HEK293 (cell line): Measurements from ENCODE around the gene RTTN.

Experiments
- CTCF ChIP-seq: fragments of 450-650 bp; formaldehyde crosslinking; IDR thresholded peaks from 2 replicates; pipeline ENCODE4 v1.5.1; 2016; ENCODE audit warnings: missing biosample characterization, missing genetic modification characterization
- FEZF1 ChIP-seq: fragments of 450-650 bp; formaldehyde crosslinking; IDR thresholded peaks from 2 replicates; pipeline ENCODE4 v1.5.1; 2016; ENCODE audit warnings: missing biosample characterization, missing genetic modification characterization
- PRDM10 ChIP-seq: fragments of 450-650 bp; formaldehyde crosslinking; IDR thresholded peaks from 2 replicates; pipeline ENCODE4 v1.5.1; 2016; ENCODE audit warnings: missing biosample characterization, missing genetic modification characterization
- PRDM4 ChIP-seq: fragments of 450-650 bp; formaldehyde crosslinking; IDR thresholded peaks from 2 replicates; pipeline ENCODE4 v1.5.1; 2017; ENCODE audit warnings: missing biosample characterization, missing genetic modification characterization
- ZBTB26 ChIP-seq: fragments of 450-650 bp; formaldehyde crosslinking; optimal IDR thresholded peaks from 2 replicates; pipeline ENCODE3; 2016; ENCODE audit warnings: missing biosample characterization, mild to moderate bottlenecking, missing genetic modification characterization
- ZBTB49 ChIP-seq: fragments of 450-650 bp; formaldehyde crosslinking; IDR thresholded peaks from 2 replicates; pipeline ENCODE4 v1.5.1; 2016; ENCODE audit warnings: missing biosample characterization, missing genetic modification characterization, low read depth
- ZNF140 ChIP-seq: fragments of 450-650 bp; formaldehyde crosslinking; IDR thresholded peaks from 2 replicates; pipeline ENCODE4 v1.5.1; 2016; ENCODE audit warnings: missing biosample characterization, missing genetic modification characterization
- ZNF274 ChIP-seq, 2 experiments: fragments of 200-500 bp in 1 of 2; fragments of 450-650 bp in 1 of 2; sonication (Bioruptor generic) in 1 of 2; formaldehyde crosslinking in 1 of 2; IDR thresholded peaks; 2 replicates each; pipeline versions ENCODE4 v1.5.1 to v1.6.1; 2014 to 2016; ENCODE audit warnings: borderline replicate concordance in 1 of 2, inconsistent platforms in 1 of 2, low read length in 1 of 2, missing biosample characterization in 1 of 2, missing genetic modification characterization in 1 of 2
- ZNF37A ChIP-seq: fragments of 450-650 bp; IDR thresholded peaks from 2 replicates; pipeline ENCODE4 v1.5.1; 2018; ENCODE audit warnings: missing biosample characterization, missing genetic modification characterization
- ZNF514 ChIP-seq: fragments of 450-650 bp; formaldehyde crosslinking; IDR thresholded peaks from 2 replicates; pipeline ENCODE4 v1.5.1; 2016; ENCODE audit warnings: missing biosample characterization, missing genetic modification characterization
- ZNF623 ChIP-seq: fragments of 450-650 bp; formaldehyde crosslinking; IDR thresholded peaks from 2 replicates; pipeline ENCODE4 v1.5.1; 2016; ENCODE audit warnings: missing biosample characterization, missing genetic modification characterization
- ZNF660 ChIP-seq: fragments of 450-650 bp; IDR thresholded peaks from 2 replicates; pipeline ENCODE4 v1.5.1; 2018; ENCODE audit warnings: missing biosample characterization, mild to moderate bottlenecking, missing genetic modification characterization
- ZNF677 ChIP-seq: fragments of 450-650 bp; IDR thresholded peaks from 2 replicates; pipeline ENCODE4 v1.5.0; 2018; ENCODE audit warnings: missing biosample characterization, mild to moderate bottlenecking, missing genetic modification characterization, moderate library complexity

GRCh38 chr18:69963196-69963595, 242.3 kb downstream of the RTTN start:
- TF ChIP-seq CTCF = no peak
- no peak for TF ChIP-seq ZNF514 (tag by site-specific recombination)
- no peak for TF ChIP-seq ZBTB26
- no peak for TF ChIP-seq ZNF274 (IDR thresholded peaks at IDR 0.05; ENCODE audit: low read length)
- no peak for TF ChIP-seq ZNF274 (tag by site-specific recombination; IDR thresholded peaks at IDR 0.05; ENCODE audit: borderline replicate concordance)
- no peak for TF ChIP-seq ZNF660 (tag by site-specific recombination)
- TF ChIP-seq PRDM10 (tag by site-specific recombination) = no peak
- TF ChIP-seq FEZF1 = no peak
- TF ChIP-seq ZNF623 = no peak
- no peak for TF ChIP-seq ZBTB49 (tag by site-specific recombination)
- no peak for TF ChIP-seq ZNF140 (tag by site-specific recombination)
- no peak for TF ChIP-seq PRDM4 (tag by site-specific recombination)
- no peak for TF ChIP-seq ZNF677
- no peak for TF ChIP-seq ZNF37A (tag by site-specific recombination)
